Ovary (tissue), 3 donors: ENCODE measurements around the gene MCCC2.

Experiments
- EP300 ChIP-seq: sonication (generic); formaldehyde crosslinking; IDR thresholded peaks from one replicate; pipeline ENCODE4 v1.6.1; 2017; ENCODE audit warnings: antibody characterized with exemption
- POLR2A ChIP-seq: fragments of 450-650 bp; IDR thresholded peaks from one replicate; pipeline ENCODE4 v1.6.1; 2017; ENCODE audit warnings: antibody characterized with exemption, mild to moderate bottlenecking, moderate library complexity
- TF ChIP-seq, protein P1 (sequence below), 3 donors: fragments of 450-650 bp in 2 of 3; fragments of 200-600 bp in 1 of 3; IDR thresholded peaks; one replicate each; pipeline versions ENCODE4 v1.5.1 to v1.8.0; 2016 to 2022; ENCODE audit warnings: antibody characterized with exemption in 3 of 3, mild to moderate bottlenecking in 1 of 3
- donor health status: DM: no; HTN: no; CAD: no.

DNA sequence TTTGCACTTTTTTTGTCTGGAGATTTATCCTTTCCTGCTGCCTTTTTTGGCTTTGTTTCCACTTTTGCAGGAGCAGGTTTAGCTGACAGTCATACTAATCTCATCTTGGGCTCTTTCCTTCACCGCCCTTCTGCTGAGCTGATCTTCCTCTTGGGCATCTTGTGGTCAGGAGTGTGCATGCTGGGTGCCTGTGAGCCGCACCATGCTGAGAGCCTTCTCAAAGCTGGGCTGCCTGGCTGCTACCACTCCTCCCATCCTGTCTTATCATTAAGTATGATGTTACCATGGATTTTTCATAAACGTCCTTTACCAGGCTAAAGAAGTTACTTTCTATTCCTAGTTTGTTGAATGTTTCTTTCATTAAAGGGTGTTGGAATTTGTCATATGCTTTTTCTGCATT, 49.5 kb upstream of the MCCC2 start:
- TF ChIP-seq, protein P1, sequence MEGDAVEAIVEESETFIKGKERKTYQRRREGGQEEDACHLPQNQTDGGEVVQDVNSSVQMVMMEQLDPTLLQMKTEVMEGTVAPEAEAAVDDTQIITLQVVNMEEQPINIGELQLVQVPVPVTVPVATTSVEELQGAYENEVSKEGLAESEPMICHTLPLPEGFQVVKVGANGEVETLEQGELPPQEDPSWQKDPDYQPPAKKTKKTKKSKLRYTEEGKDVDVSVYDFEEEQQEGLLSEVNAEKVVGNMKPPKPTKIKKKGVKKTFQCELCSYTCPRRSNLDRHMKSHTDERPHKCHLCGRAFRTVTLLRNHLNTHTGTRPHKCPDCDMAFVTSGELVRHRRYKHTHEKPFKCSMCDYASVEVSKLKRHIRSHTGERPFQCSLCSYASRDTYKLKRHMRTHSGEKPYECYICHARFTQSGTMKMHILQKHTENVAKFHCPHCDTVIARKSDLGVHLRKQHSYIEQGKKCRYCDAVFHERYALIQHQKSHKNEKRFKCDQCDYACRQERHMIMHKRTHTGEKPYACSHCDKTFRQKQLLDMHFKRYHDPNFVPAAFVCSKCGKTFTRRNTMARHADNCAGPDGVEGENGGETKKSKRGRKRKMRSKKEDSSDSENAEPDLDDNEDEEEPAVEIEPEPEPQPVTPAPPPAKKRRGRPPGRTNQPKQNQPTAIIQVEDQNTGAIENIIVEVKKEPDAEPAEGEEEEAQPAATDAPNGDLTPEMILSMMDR (IDR thresholded peaks at IDR 0.05) = no peak
- TF ChIP-seq POLR2A (no peak), EP300 (no peak)
